Lung (tissue), 12 donors: ENCODE results near the gene LCN15. TPM values are rescaled to one million over a fixed set of nuclear protein-coding genes. Genes with fewer than 3 reads are reported as not detected.

Source experiments
- ATAC-seq: fragments of 200-7000 bp; cut with Tn5 transposase; one replicate; pipeline ENCODE4 v1.9.1; 2020; ENCODE audit warnings: moderate number of reproducible peaks; ENCODE audit not compliant: insufficient read depth, low FRiP score
- DNase-seq, 3 donors: peaks; one replicate each; pipeline ENCODE4 v3.0.0-alpha.2; 2013 to 2017
- H3K27ac ChIP-seq, 2 donors: one replicate each; pipeline ENCODE4 v1.5.1; 2013; ENCODE audit warnings: mild to moderate bottlenecking in 2 of 2, moderate library complexity in 2 of 2, control low read depth in 1 of 2, inconsistent platforms in 1 of 2, low read depth in 1 of 2, low read length in 1 of 2
- H3K27me3 ChIP-seq, 3 donors: one replicate each; pipeline ENCODE4 v1.5.1; 2013; ENCODE audit warnings: low read length in 2 of 3; ENCODE audit not compliant: control insufficient read depth in 3 of 3, insufficient read depth in 3 of 3
- H3K36me3 ChIP-seq, 4 donors: one replicate each; pipeline ENCODE4 v1.5.1; 2013; ENCODE audit warnings: low read length in 4 of 4, mild to moderate bottlenecking in 1 of 4, moderate library complexity in 1 of 4; ENCODE audit not compliant: control insufficient read depth in 4 of 4, insufficient read depth in 4 of 4
- H3K4me1 ChIP-seq, 5 donors: one replicate each; pipeline ENCODE4 v1.5.1; 2013; ENCODE audit warnings: low read length in 5 of 5, mild to moderate bottlenecking in 2 of 5, moderate library complexity in 1 of 5; ENCODE audit not compliant: control insufficient read depth in 5 of 5, insufficient read depth in 5 of 5
- H3K4me3 ChIP-seq: one replicate; pipeline ENCODE4 v1.5.1; 2013; ENCODE audit warnings: mild to moderate bottlenecking, control low read depth, moderate library complexity
- H3K9ac ChIP-seq, 2 donors: one replicate each; pipeline ENCODE4 v1.5.1; 2013; ENCODE audit warnings: low read length in 2 of 2, control low read depth in 1 of 2; ENCODE audit not compliant: insufficient read depth in 1 of 2
- H3K9me3 ChIP-seq, 4 donors: one replicate each; pipeline ENCODE4 v1.5.1; 2013; ENCODE audit warnings: low read length in 3 of 4, mild to moderate bottlenecking in 1 of 4, moderate library complexity in 1 of 4; ENCODE audit not compliant: control insufficient read depth in 4 of 4, insufficient read depth in 3 of 4
- WGBS, 2 donors: extraction: QIAGEN DNeasy Blood & Tissue Kit; methylation state at CpG; one replicate each; pipeline ENCODE4 v1.1.7; 2013; 5-methylcytosine and 5-hydroxymethylcytosine counted together
- polyA plus RNA-seq, 2 donors: library from polyadenylated mRNA; stranded (reverse); fragments of 200-250 nt; gene quantifications; one replicate each; pipeline ENCODE4 v1.2.1, GENCODE V29; 2013
- total RNA-seq, 2 donors: library from RNA; depleted of rRNA in 1 of 2; stranded (reverse); fragments of >200 nt in 1 of 2; gene quantifications; one replicate each; pipeline ENCODE4 v1.2.1, GENCODE V29; 2014 to 2021
- TF ChIP-seq, protein P1 (sequence below): IDR thresholded peaks from 2 replicates; pipeline ENCODE4 v1.5.1; 2012; ENCODE audit warnings: mild to moderate bottlenecking; ENCODE audit errors: control extremely low read depth, extremely low read depth
- donor health status: control.
- donor health status: control.
- donor health status: Bipolar disorder and iron deficiency.
- donor health status: healthy.
- donor health status: DM: yes; HTN: yes; CAD: no.

The LCN15 gene
- total and polyA plus RNA-seq, 4 donors: 0.16 TPM; not detected in 3

- no peaks in the 10 kb centered on the region for H3K27me3 ChIP-seq
- H3K27ac ChIP-seq: peak within 1 kb of the TSS; percentile 92 to 94
- no peaks in the 10 kb centered on the region for H3K9me3 ChIP-seq
- DNase-seq (peak; percentile 80 to 86 (median 82)), ATAC-seq (peak; percentile 87)
- peak within 1 kb of the TSS in 1 of 2 donors; percentile 53 for H3K9ac ChIP-seq
- H3K4me3 ChIP-seq: peak within 1 kb of the TSS; percentile 92
- TF ChIP-seq, protein P1, sequence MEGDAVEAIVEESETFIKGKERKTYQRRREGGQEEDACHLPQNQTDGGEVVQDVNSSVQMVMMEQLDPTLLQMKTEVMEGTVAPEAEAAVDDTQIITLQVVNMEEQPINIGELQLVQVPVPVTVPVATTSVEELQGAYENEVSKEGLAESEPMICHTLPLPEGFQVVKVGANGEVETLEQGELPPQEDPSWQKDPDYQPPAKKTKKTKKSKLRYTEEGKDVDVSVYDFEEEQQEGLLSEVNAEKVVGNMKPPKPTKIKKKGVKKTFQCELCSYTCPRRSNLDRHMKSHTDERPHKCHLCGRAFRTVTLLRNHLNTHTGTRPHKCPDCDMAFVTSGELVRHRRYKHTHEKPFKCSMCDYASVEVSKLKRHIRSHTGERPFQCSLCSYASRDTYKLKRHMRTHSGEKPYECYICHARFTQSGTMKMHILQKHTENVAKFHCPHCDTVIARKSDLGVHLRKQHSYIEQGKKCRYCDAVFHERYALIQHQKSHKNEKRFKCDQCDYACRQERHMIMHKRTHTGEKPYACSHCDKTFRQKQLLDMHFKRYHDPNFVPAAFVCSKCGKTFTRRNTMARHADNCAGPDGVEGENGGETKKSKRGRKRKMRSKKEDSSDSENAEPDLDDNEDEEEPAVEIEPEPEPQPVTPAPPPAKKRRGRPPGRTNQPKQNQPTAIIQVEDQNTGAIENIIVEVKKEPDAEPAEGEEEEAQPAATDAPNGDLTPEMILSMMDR: no peak
- 1% methylated on average over 80 to 96 of the region's 96 CpGs for WGBS, 2 donors
- H3K36me3 ChIP-seq: peaks cover 0 to 5% (median under 1%) of the 10 kb centered on the region in 4 donors
- H3K4me1 ChIP-seq: peaks cover 0 to 25% (median 4%) of the 10 kb centered on the region in 5 donors
Observed at GRCh38 chr9:136807281-136808074, 43.2 kb upstream of the LCN15 start, which contains the start of gene RABL6. TSS of gene RABL6 (plus strand) at chr9:136807948. CDS start at chr9:136808197, 249 bp downstream.

- TF ChIP-seq, protein P1: no peak
- H3K27ac ChIP-seq: no peak overlapping the region
- H3K9me3 ChIP-seq: no peaks in the 10 kb centered on the region
- H3K27me3 ChIP-seq: peaks cover 0 to 7% (median 3%) of the 10 kb centered on the region in 3 donors
- H3K36me3 ChIP-seq: peaks cover 0 to 5% (median under 1%) of the 10 kb centered on the region in 4 donors
- no peak for DNase-seq
- peaks cover 0 to 25% (median 4%) of the 10 kb centered on the region in 5 donors for H3K4me1 ChIP-seq
- WGBS, 2 donors: 74 to 83% methylated on average over 25 of the region's 25 CpGs
- peak overlapping the region; percentile 92 for H3K4me3 ChIP-seq
- H3K9ac ChIP-seq: no peak overlapping the region
- ATAC-seq: no peak
Observed at GRCh38 chr9:136806631-136807201, 42.4 kb upstream of the LCN15 start.

DNA sequence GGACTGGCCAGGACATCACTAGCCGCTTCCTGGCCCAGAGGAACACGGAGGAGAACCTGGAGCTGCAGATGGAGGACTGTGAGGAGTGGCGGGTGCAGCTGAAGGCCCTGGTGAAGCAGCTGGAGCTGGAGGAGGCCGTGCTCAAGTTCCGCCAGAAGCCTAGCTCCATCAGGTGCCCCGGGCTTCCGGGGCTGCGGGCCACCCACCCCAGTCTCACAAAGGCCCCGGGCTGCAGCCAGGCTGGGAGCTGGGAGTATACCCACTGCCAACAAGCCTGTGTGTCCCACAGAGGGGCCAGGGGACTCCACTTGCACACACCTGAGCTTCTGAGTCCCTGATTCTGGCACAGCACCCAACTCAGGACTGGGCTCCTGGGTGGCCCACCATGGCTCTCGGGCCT lies 41.7 kb upstream of the LCN15 start:
- peaks cover 0 to 25% (median 4%) of the 10 kb centered on the region in 5 donors for H3K4me1 ChIP-seq
- peaks cover 0 to 7% (median 3%) of the 10 kb centered on the region in 3 donors for H3K27me3 ChIP-seq
- H3K9me3 ChIP-seq: no peaks in the 10 kb centered on the region
- H3K36me3 ChIP-seq: peaks cover 0 to 5% (median under 1%) of the 10 kb centered on the region in 4 donors
- DNase-seq: no peak
- 96 to 97% methylated on average over 10 of the region's 10 CpGs for WGBS, 2 donors
- no peak overlapping the region for H3K4me3 ChIP-seq
- TF ChIP-seq, protein P1: no peak
- H3K27ac ChIP-seq: no peak overlapping the region
- ATAC-seq: no peak
- no peak overlapping the region for H3K9ac ChIP-seq
